Spleen (tissue), 7 donors: ENCODE measurements around the gene DPM3.

Experiments
- POLR2A ChIP-seq, 3 donors: fragments of 450-650 bp; IDR thresholded peaks; one replicate each; pipeline ENCODE4 v1.5.1; 2017; ENCODE audit warnings: antibody characterized with exemption in 3 of 3, mild to moderate bottlenecking in 1 of 3
- TF ChIP-seq, protein P1 (sequence below), 11 experiments: fragments of 200-600 bp in 7 of 11; fragments of 450-650 bp in 4 of 11; sonication (generic) in 4 of 11; IDR thresholded peaks in 8 of 11; conservative IDR thresholded peaks in 3 of 11; 1 replicate in 7 of 11; 2 replicates in 4 of 11; pipeline versions ENCODE4 v1.4.0 to v1.8.0; 2016 to 2021; ENCODE audit warnings: antibody characterized with exemption in 11 of 11, inconsistent platforms in 4 of 11, mild to moderate bottlenecking in 1 of 11
- donor health status: DM: no; HTN: no; CAD: no; lungs with moderate emphysema.
- donor health status: DM: no; HTN: no; CAD: no.
- donor health status: DM: no; HTN: no; CAD: no.

DNA sequence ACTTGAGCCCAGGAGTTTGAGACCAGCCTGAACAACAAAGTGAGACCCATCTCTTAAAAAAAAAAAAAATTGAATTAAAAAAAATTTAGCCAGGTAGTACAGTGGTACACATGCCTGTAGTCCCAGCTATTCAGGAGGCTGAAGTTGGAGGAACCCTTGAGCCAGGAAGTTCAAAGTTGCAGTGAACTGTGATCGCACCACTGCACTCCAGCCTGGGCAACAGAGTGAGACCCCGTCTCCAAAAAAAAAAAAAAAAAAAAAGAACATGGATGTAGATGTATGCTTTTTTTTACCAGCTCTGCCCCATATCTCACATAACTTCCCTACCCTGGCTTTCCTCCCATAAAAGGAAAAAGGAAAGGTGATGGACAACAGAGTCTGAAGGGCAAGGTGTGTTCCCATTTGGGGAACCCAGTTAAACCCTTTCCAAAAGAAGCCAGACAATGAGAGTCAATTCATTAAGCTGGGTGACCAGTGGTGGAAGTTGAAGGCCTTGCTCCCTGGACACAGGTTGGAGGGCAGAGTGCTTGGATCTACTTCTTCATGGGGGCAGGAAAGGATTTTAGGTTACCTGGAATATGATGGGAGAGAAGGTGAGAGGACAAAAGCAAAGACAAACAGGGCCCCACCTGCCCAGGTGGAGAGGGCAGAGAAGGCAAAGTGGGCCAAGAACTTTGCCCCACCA, 29.9 kb upstream of the DPM3 start:
- TF ChIP-seq, protein P1, sequence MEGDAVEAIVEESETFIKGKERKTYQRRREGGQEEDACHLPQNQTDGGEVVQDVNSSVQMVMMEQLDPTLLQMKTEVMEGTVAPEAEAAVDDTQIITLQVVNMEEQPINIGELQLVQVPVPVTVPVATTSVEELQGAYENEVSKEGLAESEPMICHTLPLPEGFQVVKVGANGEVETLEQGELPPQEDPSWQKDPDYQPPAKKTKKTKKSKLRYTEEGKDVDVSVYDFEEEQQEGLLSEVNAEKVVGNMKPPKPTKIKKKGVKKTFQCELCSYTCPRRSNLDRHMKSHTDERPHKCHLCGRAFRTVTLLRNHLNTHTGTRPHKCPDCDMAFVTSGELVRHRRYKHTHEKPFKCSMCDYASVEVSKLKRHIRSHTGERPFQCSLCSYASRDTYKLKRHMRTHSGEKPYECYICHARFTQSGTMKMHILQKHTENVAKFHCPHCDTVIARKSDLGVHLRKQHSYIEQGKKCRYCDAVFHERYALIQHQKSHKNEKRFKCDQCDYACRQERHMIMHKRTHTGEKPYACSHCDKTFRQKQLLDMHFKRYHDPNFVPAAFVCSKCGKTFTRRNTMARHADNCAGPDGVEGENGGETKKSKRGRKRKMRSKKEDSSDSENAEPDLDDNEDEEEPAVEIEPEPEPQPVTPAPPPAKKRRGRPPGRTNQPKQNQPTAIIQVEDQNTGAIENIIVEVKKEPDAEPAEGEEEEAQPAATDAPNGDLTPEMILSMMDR (IDR thresholded peaks at IDR 0.05 in 8 of 11, conservative IDR thresholded peaks at IDR 0.05 in 3 of 11), result no peak
- TF ChIP-seq POLR2A (IDR thresholded peaks at IDR 0.05), result no peak
